ENCODE measurements around the gene SPTA1. TPM values are rescaled to one million over a fixed set of nuclear protein-coding genes. Genes with fewer than 3 reads are reported as not detected.
A peak's percentile ranks its signal among the peaks of the same experiment; 100 is the strongest.
"Not testable (repeated sequence)": the region's sequence is repeated elsewhere in the genome, so short reads cannot be mapped to it uniquely, and the experiment has no call there.

SPTA1 gene
- total RNA-seq, 2 experiments from 2014 or later: not detected

GRCh38 chr1:158700552-158700951 is 14.0 kb upstream of the SPTA1 start, which contains the start of gene OR6K2:
TSS of gene OR6K2 (minus strand) at chr1:158700652. CDS start at chr1:158700652, 0 bp downstream.
- Mint-ChIP-seq H3K27me3 (no peaks in the 10 kb centered on the region), H3K4me1 (no peaks in the 10 kb centered on the region), H3K27ac (no peak within 1 kb of the TSS), H3K36me3 (no peaks in the 10 kb centered on the region), H3K4me3 (no peak within 1 kb of the TSS), H3K9me3 (no peaks in the 10 kb centered on the region)
- ATAC-seq (ENCODE audit: low read depth): no peak
- POLR2A ChIA-PET: no interaction called here
- DNase-seq: no peak

GRCh38 chr1:158694596-158694995 is 8.1 kb upstream of the SPTA1 start:
- Mint-ChIP-seq H3K9me3 (peaks cover 1% of the 10 kb centered on the region), H3K36me3 (no peaks in the 10 kb centered on the region), H3K27ac (no peak overlapping the region), H3K4me3 (no peak overlapping the region), H3K4me1 (no peaks in the 10 kb centered on the region), H3K27me3 (no peaks in the 10 kb centered on the region)
- ATAC-seq (ENCODE audit: low read depth) (no peak), DNase-seq (no peak)
- POLR2A ChIA-PET: no interaction called here

- H3K27me3 Mint-ChIP-seq: no peaks in the 10 kb centered on the region
- peaks cover 1% of the 10 kb centered on the region for H3K9me3 Mint-ChIP-seq
- H3K4me1 Mint-ChIP-seq: no peaks in the 10 kb centered on the region
- POLR2A ChIA-PET: no interaction called here
- H3K27ac Mint-ChIP-seq: no peak overlapping the region
- no peak for DNase-seq
- H3K36me3 Mint-ChIP-seq: no peaks in the 10 kb centered on the region
- no peak for ATAC-seq (ENCODE audit: low read depth)
- H3K4me3 Mint-ChIP-seq: no peak overlapping the region
These were observed 5.8 kb upstream of the SPTA1 start for GRCh38 chr1:158692356-158692755.

GRCh38 chr1:158691907-158692306 is 5.4 kb upstream of the SPTA1 start:
- DNase-seq (no peak), ATAC-seq (ENCODE audit: low read depth) (no peak)
- Mint-ChIP-seq H3K9me3 (peaks cover 1% of the 10 kb centered on the region), H3K4me3 (no peak overlapping the region), H3K27ac (no peak overlapping the region), H3K27me3 (no peaks in the 10 kb centered on the region), H3K4me1 (no peaks in the 10 kb centered on the region), H3K36me3 (no peaks in the 10 kb centered on the region)
- POLR2A ChIA-PET: no interaction called here

DNA sequence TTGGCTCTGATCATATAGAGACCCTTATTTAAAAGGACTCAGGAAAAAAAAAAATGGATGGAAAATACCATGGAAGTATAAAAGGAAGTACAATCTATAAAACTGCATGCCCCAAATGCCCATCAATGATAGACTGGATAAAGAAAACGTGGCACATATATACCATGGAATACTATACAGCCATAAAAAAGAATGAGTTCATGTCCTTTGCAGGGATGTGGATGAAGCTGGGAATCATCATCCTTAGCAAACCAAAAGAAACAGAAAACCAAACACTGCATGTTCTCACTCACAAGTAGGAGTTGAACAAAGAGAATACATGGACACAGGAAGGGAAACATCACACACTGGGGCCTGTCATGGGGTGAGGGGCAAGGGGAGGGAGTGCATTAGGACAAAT is 4.6 kb upstream of the SPTA1 start:
- ATAC-seq (ENCODE audit: low read depth): not testable (repeated sequence)

DNA sequence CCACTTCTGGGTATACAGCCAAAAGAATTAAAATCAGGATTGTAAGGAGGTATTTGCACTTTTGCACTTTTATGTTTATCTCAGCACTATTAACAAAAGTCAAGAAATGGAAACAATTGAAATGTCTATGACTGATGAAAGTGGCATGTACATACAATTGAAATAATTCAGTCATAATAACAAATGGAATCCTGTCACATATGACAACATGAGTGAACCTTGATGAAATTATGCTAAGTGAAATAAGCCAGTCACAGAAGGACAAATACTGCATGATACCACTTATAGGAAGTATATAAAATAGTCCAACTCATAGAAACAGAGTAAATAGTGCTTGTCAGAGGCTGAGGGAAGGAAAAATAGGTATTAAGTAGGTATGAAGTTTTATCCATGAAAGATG is 3.4 kb upstream of the SPTA1 start:
- Mint-ChIP-seq H3K4me1 (no peaks in the 10 kb centered on the region), H3K36me3 (no peaks in the 10 kb centered on the region)
- POLR2A ChIA-PET: no interaction called here

More for the DNA sequence above, 4.6 kb upstream of the SPTA1 start:
- H3K9me3 Mint-ChIP-seq, DNase-seq, POLR2A ChIA-PET, H3K36me3 Mint-ChIP-seq, H3K4me1 Mint-ChIP-seq, H3K27me3 Mint-ChIP-seq, H3K4me3 Mint-ChIP-seq: not testable (repeated sequence)
- H3K27ac Mint-ChIP-seq: peak overlapping the region; percentile 40

GRCh38 chr1:158689110-158689509 is 2.6 kb upstream of the SPTA1 start:
- H3K27me3 Mint-ChIP-seq: peaks cover 10% of the 10 kb centered on the region
- peaks cover 1% of the 10 kb centered on the region for H3K9me3 Mint-ChIP-seq
- no peaks in the 10 kb centered on the region for H3K36me3 Mint-ChIP-seq
- H3K4me1 Mint-ChIP-seq: no peaks in the 10 kb centered on the region
- no peak for DNase-seq
- ATAC-seq (ENCODE audit: low read depth): no peak
- H3K27ac Mint-ChIP-seq: no peak overlapping the region
- POLR2A ChIA-PET: no interaction called here
- H3K4me3 Mint-ChIP-seq: no peak overlapping the region

More for the DNA sequence above, 3.4 kb upstream of the SPTA1 start:
- Mint-ChIP-seq H3K9me3 (peaks cover 1% of the 10 kb centered on the region), H3K4me3 (no peak overlapping the region), H3K27me3 (peaks cover 3% of the 10 kb centered on the region), H3K27ac (no peak overlapping the region)
- no peak for ATAC-seq (ENCODE audit: low read depth)
- DNase-seq: no peak

DNA sequence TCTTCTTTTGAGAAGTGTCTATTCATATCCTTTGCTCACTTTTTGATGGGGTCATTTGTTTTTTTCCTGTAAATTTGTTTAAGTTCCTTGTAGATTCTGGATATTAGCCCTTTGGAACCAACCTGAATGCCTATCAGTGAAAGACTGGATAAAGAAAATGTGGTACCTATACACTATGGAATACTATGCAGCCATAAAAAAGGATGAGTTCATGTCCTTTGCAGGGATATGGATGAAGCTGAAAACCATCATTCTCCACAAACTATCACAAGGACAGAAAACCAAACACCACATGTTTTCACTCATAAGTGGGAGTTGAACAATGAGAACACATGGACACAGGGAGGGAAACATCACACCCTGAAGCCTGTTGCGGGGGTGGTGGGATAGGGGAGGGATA is 1.8 kb upstream of the SPTA1 start:
- H3K27ac Mint-ChIP-seq; H3K9me3 Mint-ChIP-seq; POLR2A ChIA-PET; ATAC-seq (ENCODE audit: low read depth); H3K4me3 Mint-ChIP-seq; DNase-seq; H3K36me3 Mint-ChIP-seq; H3K4me1 Mint-ChIP-seq: not testable (repeated sequence)
- H3K27me3 Mint-ChIP-seq: peaks cover 10% of the 10 kb centered on the region

- DNase-seq (no peak), ATAC-seq (ENCODE audit: low read depth) (no peak)
- POLR2A ChIA-PET: no interaction called here
- no peaks in the 10 kb centered on the region for H3K4me1 Mint-ChIP-seq
- peaks cover 1% of the 10 kb centered on the region for H3K9me3 Mint-ChIP-seq
- no peak overlapping the region for H3K27ac Mint-ChIP-seq
- peaks cover 10% of the 10 kb centered on the region for H3K27me3 Mint-ChIP-seq
- H3K4me3 Mint-ChIP-seq: no peak overlapping the region
- no peaks in the 10 kb centered on the region for H3K36me3 Mint-ChIP-seq
These were observed 522 bp upstream of the SPTA1 start for GRCh38 chr1:158687037-158687436.

DNA sequence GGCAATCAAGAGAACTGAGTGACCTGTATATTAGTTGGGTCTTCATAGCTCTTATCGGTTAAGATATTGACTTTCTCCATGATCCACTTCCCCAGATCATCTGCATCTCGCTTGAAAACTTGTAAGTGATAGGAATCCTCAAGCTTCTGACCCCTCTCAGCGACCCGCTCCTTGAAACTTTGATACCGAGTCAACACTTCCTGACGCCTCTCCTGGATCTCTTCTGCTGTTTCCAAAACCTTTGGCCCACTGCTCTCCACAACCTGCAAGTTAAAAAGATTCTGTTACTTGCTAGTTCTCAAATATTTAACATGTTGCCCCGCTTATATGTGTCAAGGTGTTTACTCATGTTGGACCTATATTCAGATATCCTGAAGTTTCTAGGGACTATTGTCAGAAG is 1.4 kb downstream of the SPTA1 start:
- DNase-seq (no peak), ATAC-seq (ENCODE audit: low read depth) (no peak)
- Mint-ChIP-seq H3K4me1 (no peaks in the 10 kb centered on the region), H3K36me3 (no peaks in the 10 kb centered on the region), H3K27me3 (peaks cover 15% of the 10 kb centered on the region), H3K9me3 (peaks cover 1% of the 10 kb centered on the region), H3K27ac (no peak overlapping the region), H3K4me3 (no peak overlapping the region)
- POLR2A ChIA-PET: no interaction called here

- no peak overlapping the region for H3K27ac Mint-ChIP-seq
- H3K9me3 Mint-ChIP-seq: no peaks in the 10 kb centered on the region
- POLR2A ChIA-PET: no interaction called here
- no peak overlapping the region for H3K4me3 Mint-ChIP-seq
- no peaks in the 10 kb centered on the region for H3K36me3 Mint-ChIP-seq
- H3K4me1 Mint-ChIP-seq: no peaks in the 10 kb centered on the region
- ATAC-seq (ENCODE audit: low read depth) (no peak), DNase-seq (no peak)
- peaks cover 15% of the 10 kb centered on the region for H3K27me3 Mint-ChIP-seq
These were observed 4.9 kb downstream of the SPTA1 start for GRCh38 chr1:158681606-158682005.

DNA sequence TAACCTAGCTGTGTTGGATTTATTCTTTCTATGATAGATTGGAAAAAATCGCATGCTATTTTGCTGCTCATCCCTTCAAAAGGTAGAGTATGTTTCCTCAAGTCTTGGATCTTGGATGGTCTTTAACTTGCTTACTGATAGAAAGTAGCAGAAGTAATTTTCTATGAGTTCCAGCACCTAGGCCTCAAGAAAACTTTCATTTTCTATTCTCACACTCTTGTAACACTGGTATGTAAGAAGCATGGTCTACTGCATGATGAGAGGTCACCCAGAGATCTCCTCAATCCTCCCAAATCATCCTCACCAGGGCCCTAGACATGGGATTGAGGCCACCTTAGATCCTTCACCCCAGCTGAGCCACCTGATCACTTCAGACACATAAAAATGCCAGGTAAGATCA is 7.2 kb downstream of the SPTA1 start:
- Mint-ChIP-seq H3K27me3 (peaks cover 6% of the 10 kb centered on the region), H3K4me3 (no peak overlapping the region), H3K27ac (no peak overlapping the region), H3K36me3 (no peaks in the 10 kb centered on the region), H3K9me3 (no peaks in the 10 kb centered on the region), H3K4me1 (no peaks in the 10 kb centered on the region)
- POLR2A ChIA-PET: no interaction called here
- DNase-seq (no peak), ATAC-seq (ENCODE audit: low read depth) (no peak)

GRCh38 chr1:158675563-158676323 is 10.8 kb downstream of the SPTA1 start:
- Mint-ChIP-seq H3K4me1 (no peaks in the 10 kb centered on the region), H3K4me3 (no peak overlapping the region), H3K27me3 (no peaks in the 10 kb centered on the region), H3K27ac (no peak overlapping the region), H3K36me3 (no peaks in the 10 kb centered on the region), H3K9me3 (no peaks in the 10 kb centered on the region)
- POLR2A ChIA-PET: no interaction called here
- no peak for DNase-seq
- ATAC-seq (ENCODE audit: low read depth): no peak

GRCh38 chr1:158674302-158674701 is 12.2 kb downstream of the SPTA1 start:
- no peak for DNase-seq
- H3K4me1 Mint-ChIP-seq: no peaks in the 10 kb centered on the region
- H3K27me3 Mint-ChIP-seq: no peaks in the 10 kb centered on the region
- H3K4me3 Mint-ChIP-seq: no peak overlapping the region
- POLR2A ChIA-PET: no interaction called here
- H3K36me3 Mint-ChIP-seq: no peaks in the 10 kb centered on the region
- ATAC-seq (ENCODE audit: low read depth): no peak
- no peaks in the 10 kb centered on the region for H3K9me3 Mint-ChIP-seq
- H3K27ac Mint-ChIP-seq: no peak overlapping the region

Measured in activated naive CD8-positive, alpha-beta T cell treated with anti-CD3 and anti-CD28 coated beads, Interleukin-2, amount 10 ng/mL, durations not matched to agents 7 days and 5 days (primary cell).